ENCODE measurements around the gene RTL1. TPM values are rescaled to one million over a fixed set of nuclear protein-coding genes. Genes with fewer than 3 reads are reported as not detected.

The RTL1 gene
- total RNA-seq, 1 experiment from 2014 or later: not detected

DNA sequence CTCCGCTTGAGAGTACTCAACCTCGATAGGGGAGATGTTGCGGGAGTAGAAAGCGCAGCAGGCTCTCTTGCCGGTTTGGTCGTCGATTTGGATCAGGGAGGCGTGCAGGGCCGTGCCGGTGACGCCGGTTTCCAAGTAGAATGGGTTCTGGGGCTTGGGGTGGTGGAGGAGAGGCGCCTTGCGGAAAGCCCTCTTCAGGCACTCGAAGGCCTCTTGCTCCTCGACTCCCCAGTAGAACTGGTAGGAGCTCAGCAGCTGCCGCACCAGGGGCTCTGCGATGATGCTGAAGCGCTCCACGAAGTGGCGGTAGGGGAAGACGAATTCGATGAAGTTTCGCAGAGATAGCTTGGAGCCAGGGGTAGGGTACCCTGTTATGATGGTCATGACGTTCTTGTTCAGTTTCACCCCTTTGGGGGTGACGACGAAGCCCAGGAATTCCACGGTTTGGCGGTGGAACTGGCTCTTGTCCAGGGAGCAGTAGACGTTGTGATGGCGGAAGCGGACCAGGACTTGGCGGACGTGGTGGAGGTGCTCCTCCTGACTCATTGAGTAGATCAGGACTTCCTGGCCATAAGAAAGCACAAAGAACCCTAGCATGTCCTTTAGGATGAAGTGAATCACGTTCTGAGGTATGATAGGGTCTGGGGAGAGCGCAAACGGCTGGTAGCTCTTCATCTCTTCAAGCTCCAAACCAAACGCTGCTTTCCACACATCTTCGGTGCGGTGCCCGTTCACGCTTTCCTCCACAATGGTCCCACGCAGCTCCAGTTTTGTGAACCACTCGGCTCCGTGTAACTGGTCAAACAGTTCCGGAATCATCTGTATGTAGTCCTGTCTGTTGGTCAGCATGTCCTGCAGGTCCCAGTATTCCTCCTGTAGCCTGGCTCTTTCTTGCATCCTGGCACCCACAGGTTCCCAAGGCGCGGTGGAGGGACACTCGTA, 21.2 kb downstream of the RTL1 start:
- no peaks in the 10 kb centered on the region for H3K79me2 ChIP-seq (ENCODE audit: low read length)
- no peaks in the 10 kb centered on the region for H4K20me1 ChIP-seq (ENCODE audit: insufficient read depth, low read depth, low read length)
- H3K9ac ChIP-seq (ENCODE audit: low read length): no peak overlapping the region
- no peaks in the 10 kb centered on the region for H3K27me3 ChIP-seq (ENCODE audit: low read length)
- H3K9me3 ChIP-seq (ENCODE audit: low read length): no peaks in the 10 kb centered on the region
- H3K4me2 ChIP-seq (ENCODE audit: low read depth, low read length, poor library complexity, severe bottlenecking): no peak overlapping the region
- no peaks in the 10 kb centered on the region for H3K9me2 ChIP-seq (replicated peaks; ENCODE audit: insufficient read depth, low read length)
- H3K27ac ChIP-seq (ENCODE audit: low read length): no peak overlapping the region
- no peak overlapping the region for H3K4me3 ChIP-seq (ENCODE audit: low read length)
- H3K36me3 ChIP-seq (ENCODE audit: insufficient read depth, low read length): no peaks in the 10 kb centered on the region
- no peak overlapping the region for H2AFZ ChIP-seq (ENCODE audit: low read length)
- no peaks in the 10 kb centered on the region for H3K4me1 ChIP-seq (ENCODE audit: low read length)
- no peak for DNase-seq

DNA sequence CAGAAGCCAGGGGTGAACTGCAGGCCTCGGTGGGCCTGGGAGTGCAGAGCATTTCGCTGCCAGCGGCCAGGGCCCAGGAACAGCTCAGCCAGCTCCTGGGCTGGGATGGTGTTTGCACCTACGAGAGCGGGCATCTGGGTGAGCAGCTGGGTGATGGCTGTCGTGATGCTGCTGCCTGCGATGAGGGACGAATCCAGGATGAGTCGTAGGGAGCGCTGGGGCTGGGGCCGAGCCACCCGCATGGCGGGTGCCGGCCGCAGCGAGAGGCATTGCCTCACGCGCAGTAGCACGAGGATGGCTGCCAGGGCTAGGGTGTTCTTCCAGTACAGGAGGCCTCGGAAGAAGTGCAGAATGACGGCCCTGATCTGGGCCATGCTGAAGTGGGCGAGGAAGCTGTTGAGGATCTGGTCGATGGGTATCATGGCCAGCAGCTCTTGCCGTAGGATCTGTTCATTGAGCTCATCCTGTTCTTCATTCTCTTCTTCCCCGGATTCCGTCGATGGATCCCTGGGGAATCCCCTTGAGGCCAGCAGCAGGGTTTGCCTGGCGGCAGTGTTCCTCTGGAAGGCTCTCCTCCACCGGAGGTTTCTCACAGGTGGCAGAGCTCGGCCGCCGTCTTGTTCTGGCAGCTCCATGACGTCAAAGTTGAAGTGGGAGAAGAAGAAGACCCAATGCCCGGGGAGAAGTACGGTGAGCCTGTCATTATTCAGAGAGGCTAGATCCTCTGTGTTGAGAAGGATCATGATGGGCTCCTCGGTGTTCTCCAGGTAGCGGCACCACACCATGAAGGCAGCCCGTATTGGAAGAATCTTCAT, 22.1 kb downstream of the RTL1 start:
- Histone ChIP-seq H3K9ac (ENCODE audit: low read length) (no peak overlapping the region), H3K9me3 (ENCODE audit: low read length) (no peaks in the 10 kb centered on the region), H3K79me2 (ENCODE audit: low read length) (no peaks in the 10 kb centered on the region), H3K9me2 (replicated peaks; ENCODE audit: insufficient read depth, low read length) (no peaks in the 10 kb centered on the region), H2AFZ (ENCODE audit: low read length) (no peak overlapping the region), H3K4me3 (ENCODE audit: low read length) (no peak overlapping the region), H3K27ac (ENCODE audit: low read length) (no peak overlapping the region), H3K4me2 (ENCODE audit: low read depth, low read length, poor library complexity, severe bottlenecking) (no peak overlapping the region), H3K36me3 (ENCODE audit: insufficient read depth, low read length) (no peaks in the 10 kb centered on the region), H4K20me1 (ENCODE audit: insufficient read depth, low read depth, low read length) (no peaks in the 10 kb centered on the region), H3K27me3 (ENCODE audit: low read length) (no peaks in the 10 kb centered on the region), H3K4me1 (ENCODE audit: low read length) (no peaks in the 10 kb centered on the region)
- DNase-seq: no peak

DNA sequence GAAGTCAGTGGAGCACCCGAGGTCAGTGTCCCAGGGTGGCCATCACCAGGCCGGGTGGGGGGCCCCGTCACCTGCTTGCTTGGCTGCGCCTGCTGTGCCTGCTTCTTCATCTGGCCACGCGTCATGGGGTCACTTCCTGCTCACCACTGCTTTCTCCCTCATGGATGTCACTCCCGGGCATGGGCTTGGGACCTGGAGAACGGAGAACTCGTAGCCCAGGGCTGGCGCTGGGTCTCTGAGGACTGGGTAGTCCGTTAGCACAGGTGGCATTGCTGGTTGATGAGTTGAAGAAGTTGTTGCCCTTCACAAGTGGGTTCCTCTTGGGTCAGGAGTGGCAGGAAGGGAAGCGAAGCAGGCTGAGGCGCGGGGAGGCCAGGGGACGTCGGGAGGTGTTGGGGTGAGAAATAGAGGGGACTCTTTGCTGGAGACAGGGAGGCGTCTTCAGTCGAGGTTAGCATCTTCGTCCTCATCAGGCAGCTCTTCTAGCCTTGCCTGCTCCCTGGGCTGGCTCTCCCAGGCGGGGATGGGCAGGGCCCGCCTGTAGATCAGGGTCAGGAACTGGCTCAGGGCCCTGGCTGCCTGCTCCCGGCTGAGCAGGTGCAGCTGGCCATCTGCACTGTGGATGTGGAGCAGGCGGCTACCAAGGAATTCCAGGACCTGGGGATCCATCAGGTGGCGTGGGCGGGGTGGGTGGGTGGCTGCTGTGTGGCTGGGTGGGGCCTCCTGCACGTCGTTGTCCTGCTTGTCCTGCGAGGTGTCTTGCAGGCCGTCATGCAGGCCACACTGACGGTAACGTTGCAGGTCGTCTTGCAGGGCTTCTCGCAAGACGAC, 23.0 kb downstream of the RTL1 start:
- Histone ChIP-seq H3K79me2 (ENCODE audit: low read length) (no peaks in the 10 kb centered on the region), H3K27me3 (ENCODE audit: low read length) (no peaks in the 10 kb centered on the region), H3K4me2 (ENCODE audit: low read depth, low read length, poor library complexity, severe bottlenecking) (no peak overlapping the region), H3K4me1 (ENCODE audit: low read length) (no peaks in the 10 kb centered on the region), H3K9me3 (ENCODE audit: low read length) (no peaks in the 10 kb centered on the region), H3K9ac (ENCODE audit: low read length) (no peak overlapping the region), H3K36me3 (ENCODE audit: insufficient read depth, low read length) (no peaks in the 10 kb centered on the region), H3K9me2 (replicated peaks; ENCODE audit: insufficient read depth, low read length) (no peaks in the 10 kb centered on the region), H2AFZ (ENCODE audit: low read length) (no peak overlapping the region), H4K20me1 (ENCODE audit: insufficient read depth, low read depth, low read length) (no peaks in the 10 kb centered on the region), H3K4me3 (ENCODE audit: low read length) (no peak overlapping the region), H3K27ac (ENCODE audit: low read length) (no peak overlapping the region)
- DNase-seq: no peak

DNA sequence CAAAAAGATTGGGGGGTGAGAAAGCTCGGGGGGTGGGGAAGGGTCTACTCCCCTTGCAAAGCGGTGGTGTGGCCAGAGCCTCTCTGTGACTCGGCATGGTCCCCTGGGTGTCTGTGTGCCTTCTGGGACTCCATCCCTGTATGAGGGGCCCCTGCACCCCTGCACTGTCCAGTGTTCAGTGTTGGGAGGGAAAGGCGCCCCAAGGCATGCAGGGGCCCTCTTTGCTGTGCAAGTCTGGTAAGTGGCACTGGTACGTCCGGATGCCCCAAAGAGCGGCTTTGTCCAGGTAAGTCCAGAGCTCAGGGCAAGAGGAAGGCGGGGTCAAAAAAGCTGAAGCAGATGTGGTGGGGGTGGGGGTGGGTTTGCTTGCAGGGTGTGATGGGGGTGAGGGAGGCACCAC, 23.7 kb downstream of the RTL1 start:
- no peak overlapping the region for H3K27ac ChIP-seq (ENCODE audit: low read length)
- H2AFZ ChIP-seq (ENCODE audit: low read length): no peak overlapping the region
- no peak for DNase-seq

DNA sequence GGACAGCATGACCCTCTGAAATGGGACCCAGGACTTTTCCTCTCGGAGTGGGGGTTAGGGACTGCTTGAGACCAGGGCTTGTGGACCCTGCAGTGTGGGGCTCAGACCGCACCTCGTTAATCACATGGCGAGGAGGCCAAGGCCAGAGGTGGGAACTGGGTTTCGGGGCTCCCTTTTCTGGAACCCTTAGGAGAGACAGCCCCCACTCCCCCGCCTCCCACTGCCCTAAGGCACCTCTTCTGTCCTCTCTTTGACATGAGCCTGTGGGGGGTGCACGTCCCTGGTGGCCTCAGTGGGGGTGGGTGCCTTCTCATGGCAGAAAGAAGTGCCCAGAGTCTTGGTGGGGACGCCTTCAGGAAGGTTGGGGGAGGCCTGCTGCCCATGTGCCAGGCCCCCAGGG, 24.3 kb downstream of the RTL1 start:
- no peaks in the 10 kb centered on the region for H3K9me2 ChIP-seq (replicated peaks; ENCODE audit: insufficient read depth, low read length)
- no peak overlapping the region for H3K4me3 ChIP-seq (ENCODE audit: low read length)
- no peak for DNase-seq
- H3K4me1 ChIP-seq (ENCODE audit: low read length): no peaks in the 10 kb centered on the region
- no peaks in the 10 kb centered on the region for H3K27me3 ChIP-seq (ENCODE audit: low read length)
- no peak overlapping the region for H3K27ac ChIP-seq (ENCODE audit: low read length)
- H3K36me3 ChIP-seq (ENCODE audit: insufficient read depth, low read length): no peaks in the 10 kb centered on the region
- H3K79me2 ChIP-seq (ENCODE audit: low read length): no peaks in the 10 kb centered on the region
- H2AFZ ChIP-seq (ENCODE audit: low read length): no peak overlapping the region
- no peaks in the 10 kb centered on the region for H4K20me1 ChIP-seq (ENCODE audit: insufficient read depth, low read depth, low read length)
- no peak overlapping the region for H3K4me2 ChIP-seq (ENCODE audit: low read depth, low read length, poor library complexity, severe bottlenecking)
- H3K9me3 ChIP-seq (ENCODE audit: low read length): no peaks in the 10 kb centered on the region
- no peak overlapping the region for H3K9ac ChIP-seq (ENCODE audit: low read length)

More for the DNA sequence above, 23.7 kb downstream of the RTL1 start:
- Histone ChIP-seq H3K4me2 (ENCODE audit: low read depth, low read length, poor library complexity, severe bottlenecking) (no peak overlapping the region), H3K9me3 (ENCODE audit: low read length) (no peaks in the 10 kb centered on the region), H4K20me1 (ENCODE audit: insufficient read depth, low read depth, low read length) (no peaks in the 10 kb centered on the region), H3K4me1 (ENCODE audit: low read length) (no peaks in the 10 kb centered on the region), H3K27me3 (ENCODE audit: low read length) (no peaks in the 10 kb centered on the region), H3K4me3 (ENCODE audit: low read length) (no peak overlapping the region), H3K36me3 (ENCODE audit: insufficient read depth, low read length) (no peaks in the 10 kb centered on the region), H3K9me2 (replicated peaks; ENCODE audit: insufficient read depth, low read length) (no peaks in the 10 kb centered on the region), H3K9ac (ENCODE audit: low read length) (no peak overlapping the region), H3K79me2 (ENCODE audit: low read length) (no peaks in the 10 kb centered on the region)

DNA sequence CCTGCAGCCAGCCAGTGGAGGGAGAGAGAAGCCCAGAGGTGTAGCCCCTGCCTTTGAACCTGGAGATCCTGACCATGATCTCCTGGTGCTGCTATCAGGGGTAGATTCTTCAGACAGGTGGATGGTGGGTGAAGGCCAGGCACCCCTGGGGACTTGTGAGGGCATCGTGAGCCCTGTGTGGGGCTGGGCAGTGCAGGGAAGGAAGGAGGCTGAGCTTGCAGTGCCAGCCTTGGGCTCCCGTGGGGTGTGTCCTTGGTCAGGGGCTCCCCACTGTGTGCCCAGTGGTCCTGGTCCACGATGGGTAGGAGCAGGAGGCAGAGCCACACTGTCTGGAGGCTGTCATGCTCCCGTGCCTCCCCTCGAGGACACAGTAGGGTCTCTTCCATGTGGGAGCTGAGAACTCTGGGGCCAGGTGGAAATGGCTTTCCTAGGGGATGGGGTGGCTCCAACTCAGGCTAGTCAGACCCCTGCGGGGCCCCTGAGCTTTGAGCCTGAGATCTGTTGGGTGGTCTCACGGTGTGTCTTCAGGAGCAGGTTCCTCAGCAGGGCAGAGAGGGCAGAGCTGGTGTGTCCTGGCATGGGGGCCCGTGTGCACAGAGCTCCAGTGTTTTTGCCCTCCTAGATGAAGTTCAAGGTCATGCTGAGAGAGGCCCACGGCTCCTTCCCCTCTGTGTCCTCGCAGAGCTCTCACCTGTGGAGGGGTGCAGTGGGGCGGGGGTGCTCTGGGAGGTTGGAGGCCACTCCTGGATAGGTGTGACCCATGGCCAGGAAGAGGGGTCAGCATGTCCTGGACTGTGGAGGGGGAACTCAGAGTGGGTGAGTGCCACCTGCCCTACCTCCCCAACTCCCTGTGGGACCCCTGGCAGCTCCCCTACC, 25.0 kb downstream of the RTL1 start:
- no peaks in the 10 kb centered on the region for H3K9me2 ChIP-seq (replicated peaks; ENCODE audit: insufficient read depth, low read length)
- no peaks in the 10 kb centered on the region for H3K27me3 ChIP-seq (ENCODE audit: low read length)
- H4K20me1 ChIP-seq (ENCODE audit: insufficient read depth, low read depth, low read length): no peaks in the 10 kb centered on the region
- H2AFZ ChIP-seq (ENCODE audit: low read length): no peak overlapping the region
- no peaks in the 10 kb centered on the region for H3K4me1 ChIP-seq (ENCODE audit: low read length)
- no peaks in the 10 kb centered on the region for H3K36me3 ChIP-seq (ENCODE audit: insufficient read depth, low read length)
- no peak overlapping the region for H3K4me3 ChIP-seq (ENCODE audit: low read length)
- no peak overlapping the region for H3K27ac ChIP-seq (ENCODE audit: low read length)
- no peak for DNase-seq
- H3K9me3 ChIP-seq (ENCODE audit: low read length): no peaks in the 10 kb centered on the region
- H3K4me2 ChIP-seq (ENCODE audit: low read depth, low read length, poor library complexity, severe bottlenecking): no peak overlapping the region
- H3K79me2 ChIP-seq (ENCODE audit: low read length): no peaks in the 10 kb centered on the region
- H3K9ac ChIP-seq (ENCODE audit: low read length): no peak overlapping the region

DNA sequence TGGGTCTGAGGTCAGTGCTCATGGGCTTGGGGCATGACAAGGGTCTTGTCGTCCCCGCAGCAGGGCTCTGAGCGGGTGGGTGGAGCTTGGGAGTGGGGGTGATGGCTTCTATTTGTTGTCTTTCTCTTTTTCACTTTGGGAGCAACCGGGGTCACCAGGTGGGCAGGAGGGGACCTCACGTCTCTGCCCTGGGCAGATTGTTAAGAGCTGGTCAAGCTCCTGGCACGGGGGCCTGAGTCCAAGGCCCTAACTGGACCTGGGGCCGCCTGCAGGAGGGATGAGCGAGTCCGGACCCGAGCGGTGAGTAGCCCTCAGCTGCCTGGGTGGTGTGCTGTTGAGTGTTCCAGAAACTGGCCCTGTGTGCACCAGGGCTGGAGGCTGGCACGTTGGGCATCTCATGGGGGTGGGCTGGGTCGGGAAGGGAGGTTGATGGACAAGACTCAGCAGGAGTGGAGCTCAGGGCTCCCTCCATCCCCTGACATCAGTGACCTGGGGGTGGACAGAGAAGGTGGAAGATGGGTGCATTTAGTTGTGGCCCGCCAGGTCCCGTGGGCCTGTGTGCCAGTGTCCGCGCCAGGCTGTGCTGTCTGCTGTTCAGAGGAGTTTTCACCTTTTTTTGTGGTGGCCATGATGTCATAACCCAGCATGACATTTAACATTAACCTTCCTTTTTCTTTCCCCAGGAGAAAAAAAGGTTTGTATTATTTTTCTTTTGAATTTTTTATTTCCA, 27.5 kb downstream of the RTL1 start:
- H3K4me1 ChIP-seq (ENCODE audit: low read length): no peaks in the 10 kb centered on the region
- H3K27me3 ChIP-seq (ENCODE audit: low read length): no peaks in the 10 kb centered on the region
- no peak overlapping the region for H3K9ac ChIP-seq (ENCODE audit: low read length)
- H2AFZ ChIP-seq (ENCODE audit: low read length): no peak overlapping the region
- H3K4me2 ChIP-seq (ENCODE audit: low read depth, low read length, poor library complexity, severe bottlenecking): no peak overlapping the region
- DNase-seq: no peak
- H3K79me2 ChIP-seq (ENCODE audit: low read length): no peaks in the 10 kb centered on the region
- no peaks in the 10 kb centered on the region for H3K9me3 ChIP-seq (ENCODE audit: low read length)
- no peak overlapping the region for H3K4me3 ChIP-seq (ENCODE audit: low read length)
- no peaks in the 10 kb centered on the region for H4K20me1 ChIP-seq (ENCODE audit: insufficient read depth, low read depth, low read length)
- no peaks in the 10 kb centered on the region for H3K9me2 ChIP-seq (replicated peaks; ENCODE audit: insufficient read depth, low read length)
- no peak overlapping the region for H3K27ac ChIP-seq (ENCODE audit: low read length)
- H3K36me3 ChIP-seq (ENCODE audit: insufficient read depth, low read length): no peaks in the 10 kb centered on the region
